ENCODE results near the gene ITFG2.
"Not testable (repeated sequence)": the region's sequence is repeated elsewhere in the genome, so short reads cannot be mapped to it uniquely, and the experiment has no call there.

The ITFG2 gene

GRCh38 chr12:2863402-2863801 is 50.9 kb downstream of the ITFG2 start:
- not testable (repeated sequence) for DNase-seq (ENCODE audit: low spot score)

- DNase-seq (ENCODE audit: low spot score) = no peak
Measured at GRCh38 chr12:2864198-2864597, 51.7 kb downstream of the ITFG2 start.

- DNase-seq (ENCODE audit: low spot score) = not testable (repeated sequence)
Measured at GRCh38 chr12:2868986-2869632, 56.6 kb downstream of the ITFG2 start.
